WTC11 (cell line): ENCODE measurements around the gene NBPF1. TPM values are rescaled to one million over a fixed set of nuclear protein-coding genes. Genes with fewer than 3 reads are reported as not detected.
A peak's percentile ranks its signal among the peaks of the same experiment; 100 is the strongest.
"Not testable (repeated sequence)": the region's sequence is repeated elsewhere in the genome, so short reads cannot be mapped to it uniquely, and the experiment has no call there.

ENCODE experiments used
- ATAC-seq: fragments of 200-7000 bp; cut with Tn5 transposase; 2 replicates; pipeline ENCODE4 v1.10.0; 2021; ENCODE audit warnings: mild to moderate bottlenecking, moderate library complexity
- CTCF ChIA-PET: fragments of 300-600 bp; sonication (Branson Sonifier 250); formaldehyde crosslinking; loops from one replicate; lab custom pipeline; 2021; ENCODE audit warnings: antibody characterized with exemption; lab: Charles Lee
- POLR2A ChIA-PET: fragments of 350-600 bp; sonication (Branson Sonifier 250); formaldehyde crosslinking; loops from one replicate; lab custom pipeline; 2021; ENCODE audit warnings: antibody characterized with exemption; lab: Charles Lee
- DNase-seq: peaks from one replicate; pipeline ENCODE4 v3.0.0; 2021; ENCODE audit warnings: low spot score
- H3K27ac Mint-ChIP-seq: 2 replicates; pipeline ENCODE4 v1.8.0; 2021; ENCODE audit warnings: mixed read lengths
- H3K27me3 Mint-ChIP-seq: 2 replicates; pipeline ENCODE4 v1.8.0; 2021; ENCODE audit warnings: low read depth, mild to moderate bottlenecking, moderate library complexity, mixed read lengths
- H3K36me3 Mint-ChIP-seq: 2 replicates; pipeline ENCODE4 v1.8.0; 2021; ENCODE audit warnings: mixed read lengths
- H3K4me1 Mint-ChIP-seq: 2 replicates; pipeline ENCODE4 v1.8.0; 2022; ENCODE audit warnings: mixed read lengths
- H3K4me3 Mint-ChIP-seq: 2 replicates; pipeline ENCODE4 v1.8.0; 2021; ENCODE audit warnings: mild to moderate bottlenecking, moderate library complexity, mixed read lengths
- H3K9me3 Mint-ChIP-seq: 2 replicates; pipeline ENCODE4 v1.8.0; 2021; ENCODE audit warnings: mixed read lengths
- CREB1 ChIP-seq: sonication (generic); formaldehyde crosslinking; IDR thresholded peaks from 2 replicates; pipeline ENCODE4 v1.8.0; 2023; ENCODE audit warnings: mild to moderate bottlenecking, missing genetic modification reagents
- EMX1 ChIP-seq: fragments of 250-450 bp; sonication (Bioruptor Pico); IDR thresholded peaks from 2 replicates; pipeline ENCODE4 v1.8.0; 2021; ENCODE audit warnings: mild to moderate bottlenecking
- FOXP1 ChIP-seq: sonication (generic); formaldehyde crosslinking; IDR thresholded peaks from 2 replicates; pipeline ENCODE4 v1.8.0; 2022; ENCODE audit warnings: missing genetic modification reagents, mild to moderate bottlenecking, moderate library complexity, borderline replicate concordance
- MYBL2 ChIP-seq: sonication (generic); formaldehyde crosslinking; IDR thresholded peaks from 2 replicates; pipeline ENCODE4 v1.8.1; 2023; ENCODE audit warnings: mild to moderate bottlenecking, moderate library complexity, missing genetic modification reagents
- NFE2L1 ChIP-seq: sonication (generic); formaldehyde crosslinking; IDR thresholded peaks from 2 replicates; pipeline ENCODE4 v1.8.1; 2023; ENCODE audit warnings: missing genetic modification reagents
- NFYB ChIP-seq: sonication (generic); formaldehyde crosslinking; conservative IDR thresholded peaks from 2 replicates; pipeline ENCODE4 v1.8.0; 2022; ENCODE audit warnings: low read depth, missing genetic modification reagents
- PRDM15 ChIP-seq: sonication (generic); formaldehyde crosslinking; IDR thresholded peaks from 2 replicates; pipeline ENCODE4 v1.8.0; 2022; ENCODE audit warnings: missing genetic modification reagents
- RELA ChIP-seq: sonication (generic); formaldehyde crosslinking; IDR thresholded peaks from 2 replicates; pipeline ENCODE4 v1.8.1; 2022; ENCODE audit warnings: missing genetic modification reagents, mild to moderate bottlenecking, borderline replicate concordance
- TCF7 ChIP-seq: sonication (generic); formaldehyde crosslinking; IDR thresholded peaks from 2 replicates; pipeline ENCODE4 v1.8.0; 2022; ENCODE audit warnings: mild to moderate bottlenecking, low read depth, missing genetic modification reagents, moderate library complexity
- ZBTB21 ChIP-seq: sonication (generic); formaldehyde crosslinking; IDR thresholded peaks from 2 replicates; pipeline ENCODE4 v1.8.1; 2023; ENCODE audit warnings: mild to moderate bottlenecking, missing genetic modification reagents, borderline replicate concordance
- ZNF121 ChIP-seq: sonication (generic); formaldehyde crosslinking; IDR thresholded peaks from 2 replicates; pipeline ENCODE4 v1.8.0; 2023; ENCODE audit warnings: missing genetic modification reagents
- ZNF138 ChIP-seq: sonication (generic); formaldehyde crosslinking; conservative IDR thresholded peaks from 2 replicates; pipeline ENCODE4 v1.8.1; 2022; ENCODE audit warnings: mild to moderate bottlenecking, moderate library complexity, missing genetic modification reagents
- ZNF232 ChIP-seq: sonication (generic); formaldehyde crosslinking; IDR thresholded peaks from 2 replicates; pipeline ENCODE4 v1.8.0; 2022; ENCODE audit warnings: mild to moderate bottlenecking, missing genetic modification reagents
- ZNF423 ChIP-seq: fragments of 250-450 bp; sonication (Bioruptor Pico); IDR thresholded peaks from 2 replicates; pipeline ENCODE4 v2.1.2; 2022; ENCODE audit warnings: mild to moderate bottlenecking, moderate library complexity
- ZNF512 ChIP-seq: sonication (generic); formaldehyde crosslinking; IDR thresholded peaks from 2 replicates; pipeline ENCODE4 v1.8.1; 2022; ENCODE audit warnings: missing genetic modification reagents, borderline replicate concordance
- total RNA-seq: library from RNA; stranded (reverse); gene quantifications from 3 replicates; pipeline ENCODE4 v1.2.3, GENCODE V29; 2021
- TF ChIP-seq, protein P1 (sequence below): sonication (generic); formaldehyde crosslinking; IDR thresholded peaks from 2 replicates; pipeline ENCODE4 v1.8.1; 2022; ENCODE audit warnings: low read depth, mild to moderate bottlenecking, moderate library complexity, missing genetic modification reagents, borderline replicate concordance

Gene NBPF1
- total RNA-seq, 1 experiment from 2014 or later: 18.3 TPM

DNA sequence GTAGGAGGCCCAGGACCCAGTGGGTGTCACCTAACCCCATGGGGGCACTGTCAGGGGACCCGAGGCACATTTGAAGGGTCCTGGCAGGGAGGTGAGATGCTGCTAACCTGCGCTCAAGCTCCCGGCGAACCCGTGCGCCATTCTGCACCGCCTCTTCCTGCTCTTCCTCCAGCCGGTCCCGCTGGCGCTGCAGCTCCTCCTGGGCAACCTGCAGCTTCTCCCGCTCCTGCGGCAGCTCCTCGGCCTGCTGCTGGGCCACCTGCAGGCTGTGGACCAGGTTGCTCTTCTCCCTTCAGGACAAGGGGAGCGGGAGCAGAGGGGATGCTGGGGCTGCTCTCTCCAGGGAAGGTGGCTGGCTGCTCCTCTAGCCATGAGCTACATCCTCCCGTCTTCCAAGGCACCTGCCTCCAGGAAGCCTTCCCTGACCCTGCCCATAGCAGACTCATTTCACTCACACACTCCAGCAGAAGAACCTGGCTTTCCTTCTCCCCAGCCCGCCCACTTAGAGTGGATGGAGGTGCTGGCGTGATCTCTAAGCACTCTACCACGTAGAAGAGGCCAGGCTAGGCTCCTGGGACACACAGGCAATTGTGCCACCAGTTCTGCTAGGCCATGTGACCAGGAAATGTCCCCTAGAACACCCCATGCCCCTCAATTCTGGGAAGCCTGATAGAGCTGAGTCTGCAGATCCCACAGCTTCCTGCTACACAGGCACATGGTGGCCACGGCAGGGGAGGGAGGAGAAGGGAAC is 15.2 kb upstream of the NBPF1 start (continued):
- TF ChIP-seq ZNF138 (CRISPR knock-in tag): no peak
- TF ChIP-seq, protein P1, sequence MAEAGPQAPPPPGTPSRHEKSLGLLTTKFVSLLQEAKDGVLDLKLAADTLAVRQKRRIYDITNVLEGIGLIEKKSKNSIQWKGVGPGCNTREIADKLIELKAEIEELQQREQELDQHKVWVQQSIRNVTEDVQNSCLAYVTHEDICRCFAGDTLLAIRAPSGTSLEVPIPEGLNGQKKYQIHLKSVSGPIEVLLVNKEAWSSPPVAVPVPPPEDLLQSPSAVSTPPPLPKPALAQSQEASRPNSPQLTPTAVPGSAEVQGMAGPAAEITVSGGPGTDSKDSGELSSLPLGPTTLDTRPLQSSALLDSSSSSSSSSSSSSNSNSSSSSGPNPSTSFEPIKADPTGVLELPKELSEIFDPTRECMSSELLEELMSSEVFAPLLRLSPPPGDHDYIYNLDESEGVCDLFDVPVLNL: no peak
- TF ChIP-seq ZNF423 (CRISPR knock-in tag): no peak
- TF ChIP-seq EMX1: no peak
- no peak for TF ChIP-seq ZNF232
- TF ChIP-seq CREB1 (CRISPR knock-in tag): no peak
- TF ChIP-seq NFE2L1 (CRISPR knock-in tag): no peak

DNA sequence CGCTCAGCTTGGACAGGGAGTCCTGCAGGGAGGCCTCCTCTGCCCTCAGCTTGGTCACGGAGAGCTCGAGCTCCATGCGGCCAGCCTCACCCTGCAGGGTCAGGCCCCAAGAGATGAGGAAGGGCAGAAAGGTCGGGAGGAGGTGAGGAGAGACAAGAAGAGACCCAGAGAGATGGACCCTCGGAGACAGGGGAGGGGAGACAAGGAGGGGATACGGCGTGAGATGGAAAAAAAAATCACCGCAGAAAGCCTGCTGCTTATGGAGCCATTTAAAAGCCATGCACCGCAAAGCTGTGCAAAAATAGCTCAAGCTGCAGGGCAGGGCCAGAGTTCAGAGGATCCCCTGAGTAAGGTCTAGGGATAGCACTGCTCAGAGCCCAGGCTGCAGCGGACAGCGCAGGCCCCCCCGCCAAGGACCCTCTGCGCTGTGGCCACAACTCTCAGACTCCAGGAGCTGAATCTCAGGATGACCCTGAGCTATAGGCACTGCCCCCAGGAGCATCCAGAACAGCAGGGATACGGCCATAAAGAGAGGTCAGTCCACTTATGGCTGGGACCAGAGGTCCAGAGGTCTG is 13.1 kb upstream of the NBPF1 start:
- CTCF ChIA-PET: interaction anchor here (0.6 to 2.3 kb wide), 2 partner anchors 81 to 321 kb away, joined by 3 to 27 read pairs; no protein-coding TSS in a partner anchor
- H3K27me3 Mint-ChIP-seq, ATAC-seq, POLR2A ChIA-PET, H3K9me3 Mint-ChIP-seq, H3K4me1 Mint-ChIP-seq, H3K4me3 Mint-ChIP-seq, DNase-seq: not testable (repeated sequence)
- Mint-ChIP-seq H3K27ac (0 out of 2 replicates have a peak overlapping the region, but pooled peaks have one; percentile 12), H3K36me3 (peaks cover 26% of the 10 kb centered on the region)

- Mint-ChIP-seq H3K4me3 (no peak overlapping the region), H3K4me1 (no peaks in the 10 kb centered on the region), H3K27ac (0 out of 2 replicates have a peak overlapping the region, but pooled peaks have one; percentile 12), H3K9me3 (no peaks in the 10 kb centered on the region), H3K27me3 (no peaks in the 10 kb centered on the region), H3K36me3 (peaks cover 26% of the 10 kb centered on the region)
- POLR2A ChIA-PET: no interaction called here
- no peak for ATAC-seq
- TF ChIP-seq TCF7 (CRISPR knock-in tag) (no peak), ZBTB21 (CRISPR knock-in tag) (no peak), NFYB (CRISPR knock-in tag) (no peak), MYBL2 (CRISPR knock-in tag) (no peak), ZNF512 (CRISPR knock-in tag) (no peak), RELA (CRISPR knock-in tag) (peak; percentile 72; the same call in 1 of the 2 replicates), ZNF121 (0 out of 2 replicates have a peak, but pooled peaks have one; percentile 20), FOXP1 (no peak), PRDM15 (peak; percentile 19; the same call in 1 of the 2 replicates)
- no peak for DNase-seq
- CTCF ChIA-PET: interaction anchor here (0.6 to 2.5 kb wide), 23 partner anchors 8 to 1548 kb away, joined by 3 to 27 read pairs (median 4); partner anchors contain the start of gene NBPF1
Observed at GRCh38 chr1:16625497-16626408, 12.4 kb upstream of the NBPF1 start.
